Breast epithelium (tissue), 4 donors: ENCODE results near the gene LRP3. TPM values are rescaled to one million over a fixed set of nuclear protein-coding genes. Genes with fewer than 3 reads are reported as not detected.

Source experiments
- DNase-seq, 2 donors: peaks; one replicate each; pipeline ENCODE4 v3.0.0-alpha.2; 2019; ENCODE audit warnings: low spot score in 2 of 2
- H3K27ac ChIP-seq, 2 donors: fragments of 200-600 bp; sonication (generic) in 1 of 2; one replicate each; pipeline ENCODE4 v1.5.1; 2016 to 2019; ENCODE audit warnings: mild to moderate bottlenecking in 1 of 2
- H3K27me3 ChIP-seq, 2 donors: fragments of 200-600 bp; sonication (generic) in 1 of 2; one replicate each; pipeline versions ENCODE4 v1.5.1 to v1.6.0; 2017 to 2019; ENCODE audit warnings: control low read depth in 1 of 2, mild to moderate bottlenecking in 1 of 2
- H3K36me3 ChIP-seq: fragments of 200-600 bp; one replicate; pipeline ENCODE4 v1.5.1; 2019
- H3K4me1 ChIP-seq, 2 donors: fragments of 200-600 bp; sonication (generic); one replicate each; pipeline ENCODE4 v1.5.1; 2016 to 2019; ENCODE audit warnings: control low read depth in 1 of 2
- H3K4me3 ChIP-seq, 3 donors: fragments of 200-600 bp; sonication (generic); 1 replicate in 2 of 3; 2 replicates in 1 of 3; pipeline ENCODE4 v1.5.1; 2016 to 2019; ENCODE audit warnings: mild to moderate bottlenecking in 3 of 3, moderate library complexity in 2 of 3
- H3K9me3 ChIP-seq, 2 donors: fragments of 200-600 bp; sonication (generic) in 1 of 2; one replicate each; pipeline ENCODE4 v1.5.1; 2016 to 2019; ENCODE audit warnings: control low read depth in 1 of 2
- POLR2A ChIP-seq: fragments of 450-650 bp; IDR thresholded peaks from one replicate; pipeline ENCODE4 v1.6.1; 2016; ENCODE audit warnings: antibody characterized with exemption, mild to moderate bottlenecking, moderate library complexity
- POLR2AphosphoS5 ChIP-seq, 3 donors: sonication (generic); formaldehyde crosslinking; IDR thresholded peaks; one replicate each; pipeline ENCODE4 v1.6.1; 2017; ENCODE audit warnings: antibody characterized with exemption in 3 of 3
- intact Hi-C: fragments of 100-400 bp; cut with DNase I; formaldehyde crosslinking; loops from one replicate; pipeline ENCODE4 v1.15.1; 2023; ENCODE audit warnings: low total_unique reads
- total RNA-seq, 3 donors: library from RNA; depleted of rRNA; stranded (reverse); fragments of >200 nt; gene quantifications; one replicate each; pipeline ENCODE4 v1.1.0, GENCODE V29; 2016
- TF ChIP-seq, protein P1 (sequence below), 3 donors: fragments of 450-650 bp; IDR thresholded peaks; one replicate each; pipeline ENCODE4 v1.5.1; 2016 to 2017; ENCODE audit warnings: antibody characterized with exemption in 3 of 3, mild to moderate bottlenecking in 3 of 3, moderate library complexity in 3 of 3

Gene LRP3
- total RNA-seq, 3 donors from 2014 or later, result 15.1 to 29.5 (median 23.8) TPM

DNA sequence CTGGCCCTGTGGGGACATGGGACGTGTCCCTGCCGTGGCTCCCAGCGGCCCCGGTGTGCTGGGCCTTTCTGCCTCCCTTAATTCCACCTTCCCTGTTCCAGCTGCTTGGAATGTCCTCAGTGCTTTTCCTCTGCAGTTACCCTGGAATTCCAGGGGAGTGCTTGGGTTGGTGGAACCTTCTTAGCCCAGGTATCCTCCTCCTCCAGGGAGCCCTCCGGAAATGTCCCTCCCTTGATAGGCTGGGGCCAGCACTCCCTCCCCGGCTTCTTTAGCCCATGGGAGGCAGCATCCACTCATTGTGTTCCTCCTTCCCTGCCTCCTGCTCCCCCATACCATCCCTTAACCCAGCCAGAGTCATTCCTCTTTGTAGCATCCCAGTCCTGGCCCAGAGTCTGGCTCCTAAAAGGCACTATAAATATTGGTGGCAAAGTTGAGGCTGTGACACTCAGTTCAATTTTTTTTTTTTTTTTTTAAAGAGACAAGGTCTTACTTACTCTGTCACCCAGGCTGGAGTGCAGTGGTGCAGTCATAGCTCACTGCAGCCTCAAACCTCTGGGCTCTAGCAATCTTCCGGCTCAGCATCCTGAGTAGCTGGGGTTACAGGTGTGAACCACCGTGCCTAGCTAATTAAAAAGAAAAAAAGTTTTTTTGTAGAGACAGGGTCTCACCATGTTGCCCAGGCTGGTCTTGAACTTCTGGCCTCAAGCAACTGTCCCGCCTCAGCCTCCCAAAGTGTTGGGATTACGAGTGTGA is 45.3 kb downstream of the LRP3 start:
- no peaks in the 10 kb centered on the region for H3K9me3 ChIP-seq
- TF ChIP-seq, protein P1, sequence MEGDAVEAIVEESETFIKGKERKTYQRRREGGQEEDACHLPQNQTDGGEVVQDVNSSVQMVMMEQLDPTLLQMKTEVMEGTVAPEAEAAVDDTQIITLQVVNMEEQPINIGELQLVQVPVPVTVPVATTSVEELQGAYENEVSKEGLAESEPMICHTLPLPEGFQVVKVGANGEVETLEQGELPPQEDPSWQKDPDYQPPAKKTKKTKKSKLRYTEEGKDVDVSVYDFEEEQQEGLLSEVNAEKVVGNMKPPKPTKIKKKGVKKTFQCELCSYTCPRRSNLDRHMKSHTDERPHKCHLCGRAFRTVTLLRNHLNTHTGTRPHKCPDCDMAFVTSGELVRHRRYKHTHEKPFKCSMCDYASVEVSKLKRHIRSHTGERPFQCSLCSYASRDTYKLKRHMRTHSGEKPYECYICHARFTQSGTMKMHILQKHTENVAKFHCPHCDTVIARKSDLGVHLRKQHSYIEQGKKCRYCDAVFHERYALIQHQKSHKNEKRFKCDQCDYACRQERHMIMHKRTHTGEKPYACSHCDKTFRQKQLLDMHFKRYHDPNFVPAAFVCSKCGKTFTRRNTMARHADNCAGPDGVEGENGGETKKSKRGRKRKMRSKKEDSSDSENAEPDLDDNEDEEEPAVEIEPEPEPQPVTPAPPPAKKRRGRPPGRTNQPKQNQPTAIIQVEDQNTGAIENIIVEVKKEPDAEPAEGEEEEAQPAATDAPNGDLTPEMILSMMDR (IDR thresholded peaks at IDR 0.05), result no peak
- TF ChIP-seq POLR2AphosphoS5 (IDR thresholded peaks at IDR 0.05), result no peak
- no peak for TF ChIP-seq POLR2A
- no peaks in the 10 kb centered on the region for H3K36me3 ChIP-seq
- no peaks in the 10 kb centered on the region for H3K4me1 ChIP-seq
- peaks cover 0 to 2% of the 10 kb centered on the region in 2 donors for H3K27me3 ChIP-seq
- intact Hi-C loops, result no loop called here
- no peak for DNase-seq
- no peak overlapping the region for H3K27ac ChIP-seq
- H3K4me3 ChIP-seq, result no peak overlapping the region

DNA sequence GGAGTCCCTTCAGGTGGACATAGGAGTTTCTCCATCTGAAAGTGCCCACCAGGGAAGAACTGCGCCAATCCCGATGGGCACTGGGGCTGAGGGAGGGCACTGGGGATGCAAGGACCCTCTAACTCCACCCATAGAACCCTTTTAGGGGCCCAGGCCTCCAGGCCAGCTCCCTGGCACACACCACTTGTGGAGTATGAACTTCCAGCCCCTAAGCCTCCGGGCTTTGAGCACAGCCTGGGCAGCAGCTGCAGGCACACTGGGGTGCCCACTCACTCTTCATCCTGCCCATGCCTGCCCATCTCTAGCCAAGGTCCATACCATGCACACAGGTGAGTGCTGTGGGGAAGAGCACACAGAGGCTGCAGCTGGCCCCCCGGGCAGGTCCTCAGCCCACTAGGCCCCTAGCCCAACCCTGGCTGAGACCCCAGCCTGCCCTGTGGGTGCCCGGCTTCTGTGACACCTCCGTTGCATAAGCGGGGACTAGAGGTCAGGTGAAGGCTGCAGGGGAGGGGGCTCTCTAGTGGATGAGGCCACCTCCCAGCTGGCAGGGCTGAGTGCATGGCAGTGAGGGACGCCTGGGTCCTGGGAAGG is 46.1 kb downstream of the LRP3 start:
- intact Hi-C loops, result no loop called here
- no peak for TF ChIP-seq POLR2AphosphoS5 (IDR thresholded peaks at IDR 0.05)
- TF ChIP-seq, protein P1 (IDR thresholded peaks at IDR 0.05), result no peak
- TF ChIP-seq POLR2A, result no peak
- H3K27ac ChIP-seq, result no peak overlapping the region
- H3K27me3 ChIP-seq, result peaks cover 0 to 2% of the 10 kb centered on the region in 2 donors
- no peak overlapping the region for H3K4me3 ChIP-seq
- DNase-seq, result no peak
- no peaks in the 10 kb centered on the region for H3K36me3 ChIP-seq
- no peaks in the 10 kb centered on the region for H3K4me1 ChIP-seq
- H3K9me3 ChIP-seq, result no peaks in the 10 kb centered on the region

DNA sequence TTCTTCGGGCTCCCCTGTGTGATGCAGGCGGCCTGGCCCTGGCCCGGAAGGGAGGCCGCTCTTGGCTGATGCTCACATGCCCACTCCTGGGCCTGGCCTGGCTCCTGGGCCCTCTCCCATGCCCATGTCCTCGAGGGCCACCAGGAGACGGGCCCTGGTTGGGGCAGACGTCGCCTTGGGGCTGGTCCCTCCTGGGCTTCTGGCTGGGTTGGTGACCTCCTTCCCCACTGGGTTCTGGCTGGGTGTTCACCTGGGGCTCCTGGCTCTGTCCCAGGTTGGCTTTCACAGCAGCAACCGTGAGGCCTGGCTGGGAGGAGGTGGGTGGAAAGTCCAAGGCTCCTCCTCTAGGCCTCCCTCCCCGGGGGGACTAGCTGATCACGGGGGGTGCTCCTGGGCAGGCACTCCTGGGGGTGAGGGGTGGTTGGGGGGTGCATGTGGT is 47.0 kb downstream of the LRP3 start:
- TF ChIP-seq, protein P1 (IDR thresholded peaks at IDR 0.05), result no peak
- TF ChIP-seq POLR2A, result no peak
- TF ChIP-seq POLR2AphosphoS5 (IDR thresholded peaks at IDR 0.05), result no peak
- Histone ChIP-seq H3K4me1 (no peaks in the 10 kb centered on the region), H3K27me3 (no peaks in the 10 kb centered on the region), H3K27ac (no peak overlapping the region), H3K36me3 (no peaks in the 10 kb centered on the region), H3K9me3 (peaks cover 0 to 8% of the 10 kb centered on the region in 2 donors), H3K4me3 (peak overlapping the region in 1 of 3 donors; percentile 49)
- no peak for DNase-seq
- intact Hi-C loops, result no loop called here

DNA sequence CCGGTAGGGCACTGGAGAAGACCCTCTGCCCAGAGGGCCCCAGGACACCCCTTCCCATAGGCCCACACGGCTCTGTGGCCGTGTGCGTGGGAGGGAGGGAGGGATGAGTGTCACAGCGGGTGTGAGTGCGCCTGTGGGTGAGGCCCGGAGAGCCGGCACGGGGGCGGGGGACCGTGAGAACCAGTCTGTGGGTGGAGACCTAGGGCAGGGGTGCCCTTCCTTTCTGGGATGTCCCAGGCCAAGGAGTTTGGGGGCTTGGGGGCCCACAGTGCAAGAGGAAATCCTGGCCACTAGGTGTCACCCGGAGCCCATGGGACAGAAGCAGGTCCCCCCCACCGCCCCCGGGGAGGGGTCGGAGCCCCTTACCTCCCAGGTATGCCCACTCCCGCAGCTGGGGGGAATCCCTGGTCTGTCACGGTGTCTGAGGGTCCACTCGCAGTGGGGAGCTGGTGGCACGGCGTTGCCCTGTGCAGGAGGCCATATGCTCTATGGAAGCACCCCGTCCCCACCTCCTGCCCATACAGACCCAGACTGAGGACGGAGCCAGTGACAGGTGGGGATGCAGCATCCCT is 47.5 kb downstream of the LRP3 start:
- TF ChIP-seq POLR2A (no peak), POLR2AphosphoS5 (IDR thresholded peaks at IDR 0.05) (no peak)
- TF ChIP-seq, protein P1 (IDR thresholded peaks at IDR 0.05), result peak in 2 of 3 donors; percentile 72 to 76
- no peaks in the 10 kb centered on the region for H3K36me3 ChIP-seq
- DNase-seq, result no peak
- H3K9me3 ChIP-seq, result peaks cover 0 to 10% of the 10 kb centered on the region in 2 donors
- H3K4me1 ChIP-seq, result no peaks in the 10 kb centered on the region
- no peaks in the 10 kb centered on the region for H3K27me3 ChIP-seq
- H3K27ac ChIP-seq, result no peak overlapping the region
- peak overlapping the region in 1 of 3 donors; percentile 49 for H3K4me3 ChIP-seq
- intact Hi-C loops, result no loop called here

DNA sequence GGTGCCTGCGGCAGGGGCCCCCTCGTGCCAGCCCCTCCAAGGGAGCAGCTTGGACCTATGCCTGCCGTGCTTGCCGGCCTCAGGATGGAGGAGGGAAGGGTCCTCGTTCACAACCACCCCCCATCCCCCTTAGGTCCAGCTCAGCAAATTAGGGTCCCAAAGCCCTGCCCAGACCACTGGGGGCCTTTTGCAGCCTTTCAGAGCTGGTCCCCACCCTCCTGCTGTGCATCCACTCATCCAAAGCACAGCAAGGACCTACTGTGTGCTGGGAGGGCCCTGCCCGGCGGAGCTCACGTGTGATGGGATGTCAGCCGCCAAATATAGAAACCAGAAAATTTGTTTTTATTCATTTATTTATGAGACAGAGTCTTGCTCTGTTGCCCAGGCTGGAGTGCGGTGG is 48.0 kb downstream of the LRP3 start:
- Histone ChIP-seq H3K27ac (no peak overlapping the region), H3K9me3 (peaks cover 0 to 10% of the 10 kb centered on the region in 2 donors), H3K4me1 (no peaks in the 10 kb centered on the region), H3K4me3 (peak overlapping the region in 1 of 3 donors; percentile 49), H3K36me3 (no peaks in the 10 kb centered on the region), H3K27me3 (no peaks in the 10 kb centered on the region)
- no peak for DNase-seq
- intact Hi-C loops, result no loop called here
- TF ChIP-seq POLR2A (no peak), POLR2AphosphoS5 (IDR thresholded peaks at IDR 0.05) (no peak)
- TF ChIP-seq, protein P1 (IDR thresholded peaks at IDR 0.05), result no peak
